ENCODE measurements around the gene C1orf210.

C1orf210 gene

DNA sequence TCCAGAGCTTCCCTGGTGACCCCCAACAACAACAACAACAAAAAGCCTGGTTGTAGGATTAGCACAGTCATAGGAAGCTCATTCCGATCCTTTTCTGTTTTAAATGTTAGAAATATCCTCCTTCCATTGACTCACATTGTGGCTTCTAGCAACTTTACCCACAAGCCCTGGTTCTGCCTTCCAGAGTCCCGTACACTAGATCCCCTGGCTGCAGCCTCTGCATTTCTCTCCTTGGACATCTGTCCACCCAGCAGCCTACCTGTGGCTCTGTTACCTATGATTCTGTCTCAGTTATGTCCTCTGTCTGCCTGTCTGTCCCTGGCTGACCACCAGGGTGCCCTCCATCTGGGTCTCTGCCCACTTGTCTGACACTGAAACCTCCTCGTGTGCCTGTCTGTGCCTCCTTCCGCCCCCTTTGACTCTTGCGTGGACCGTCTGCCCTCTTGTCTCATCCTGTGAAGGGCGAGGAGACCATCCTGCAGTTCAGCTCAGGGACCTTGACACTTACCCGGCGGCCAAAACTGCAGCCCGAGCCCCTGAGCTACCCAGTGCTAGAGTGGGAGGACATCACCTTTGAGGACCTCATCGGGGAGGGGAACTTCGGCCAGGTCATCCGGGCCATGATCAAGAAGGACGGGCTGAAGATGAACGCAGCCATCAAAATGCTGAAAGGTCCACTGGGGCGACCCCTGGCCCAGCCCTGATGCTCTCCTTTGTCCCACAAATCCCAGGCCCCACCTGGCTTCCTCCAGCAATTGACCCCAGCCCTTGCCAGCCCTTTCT is 31.5 kb upstream of the C1orf210 start:
- no peak overlapping the region for H3K4me3 ChIP-seq (ENCODE audit: low read depth, low read length)
- TF ChIP-seq, protein P1, sequence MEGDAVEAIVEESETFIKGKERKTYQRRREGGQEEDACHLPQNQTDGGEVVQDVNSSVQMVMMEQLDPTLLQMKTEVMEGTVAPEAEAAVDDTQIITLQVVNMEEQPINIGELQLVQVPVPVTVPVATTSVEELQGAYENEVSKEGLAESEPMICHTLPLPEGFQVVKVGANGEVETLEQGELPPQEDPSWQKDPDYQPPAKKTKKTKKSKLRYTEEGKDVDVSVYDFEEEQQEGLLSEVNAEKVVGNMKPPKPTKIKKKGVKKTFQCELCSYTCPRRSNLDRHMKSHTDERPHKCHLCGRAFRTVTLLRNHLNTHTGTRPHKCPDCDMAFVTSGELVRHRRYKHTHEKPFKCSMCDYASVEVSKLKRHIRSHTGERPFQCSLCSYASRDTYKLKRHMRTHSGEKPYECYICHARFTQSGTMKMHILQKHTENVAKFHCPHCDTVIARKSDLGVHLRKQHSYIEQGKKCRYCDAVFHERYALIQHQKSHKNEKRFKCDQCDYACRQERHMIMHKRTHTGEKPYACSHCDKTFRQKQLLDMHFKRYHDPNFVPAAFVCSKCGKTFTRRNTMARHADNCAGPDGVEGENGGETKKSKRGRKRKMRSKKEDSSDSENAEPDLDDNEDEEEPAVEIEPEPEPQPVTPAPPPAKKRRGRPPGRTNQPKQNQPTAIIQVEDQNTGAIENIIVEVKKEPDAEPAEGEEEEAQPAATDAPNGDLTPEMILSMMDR (IDR thresholded peaks at IDR 0.05; ENCODE audit: low read depth, low read length) = peak; percentile 18; the same call in 1 of the 2 replicates

DNA sequence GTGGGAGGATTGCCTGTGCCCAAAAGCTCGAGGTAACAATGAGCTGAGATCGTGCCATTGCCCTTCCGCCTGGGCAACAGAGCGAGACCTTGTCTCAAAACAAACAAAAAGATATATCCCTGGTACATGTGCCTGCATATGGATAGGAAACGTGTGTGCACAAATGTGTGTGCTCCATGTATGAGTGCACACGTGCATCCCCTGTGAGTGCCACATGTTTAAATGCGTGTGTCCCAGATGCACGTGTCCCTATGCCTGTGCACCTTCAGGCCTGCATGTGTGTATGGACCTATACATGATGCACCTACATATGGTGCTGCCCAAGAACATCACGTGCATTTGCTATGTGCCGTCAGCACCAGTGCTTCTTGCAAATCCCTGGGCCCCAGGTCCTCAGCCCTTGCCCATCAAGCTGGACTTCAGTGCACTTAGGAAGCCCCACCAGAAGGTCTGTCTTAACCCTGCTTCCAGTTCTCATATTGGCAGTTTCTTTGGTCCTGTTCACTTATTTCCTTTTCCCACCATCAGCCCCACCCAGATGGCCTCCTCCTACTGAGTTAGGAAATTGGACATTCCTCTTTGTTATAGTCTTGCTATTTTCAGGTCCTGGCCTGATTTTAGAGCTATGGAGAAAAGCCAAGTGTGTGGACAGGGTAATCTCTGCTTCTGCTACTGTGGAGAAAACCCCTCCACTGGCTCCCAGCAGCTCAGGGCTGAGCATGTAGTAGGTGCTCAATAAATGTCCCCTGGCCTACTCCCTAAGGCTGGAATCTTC is 30.8 kb upstream of the C1orf210 start:
- TF ChIP-seq, protein P1 (IDR thresholded peaks at IDR 0.05; ENCODE audit: low read depth, low read length) = no peak
- no peak overlapping the region for H3K4me3 ChIP-seq (ENCODE audit: low read depth, low read length)

DNA sequence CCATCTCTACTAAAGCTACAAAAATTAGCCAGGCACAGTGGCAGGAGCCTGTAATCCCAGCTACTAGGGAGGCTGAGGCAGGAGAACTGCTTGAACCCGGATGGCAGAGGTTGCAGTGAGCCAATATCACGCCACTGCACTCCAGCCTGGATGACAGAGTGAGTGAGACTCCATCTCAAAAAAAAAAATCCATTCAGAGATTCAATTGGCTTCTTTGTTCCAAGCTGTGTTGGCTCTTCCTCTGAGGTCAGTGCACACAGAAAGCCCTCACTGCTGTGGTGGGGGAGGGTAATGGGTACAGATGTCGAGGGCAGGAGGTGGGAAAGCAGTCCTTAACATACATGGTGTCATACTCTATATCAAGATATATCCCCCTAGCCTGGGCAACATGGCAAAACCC is 30.1 kb upstream of the C1orf210 start:
- H3K4me3 ChIP-seq (ENCODE audit: low read depth, low read length) = no peak overlapping the region
- TF ChIP-seq, protein P1 (IDR thresholded peaks at IDR 0.05; ENCODE audit: low read depth, low read length) = no peak

DNA sequence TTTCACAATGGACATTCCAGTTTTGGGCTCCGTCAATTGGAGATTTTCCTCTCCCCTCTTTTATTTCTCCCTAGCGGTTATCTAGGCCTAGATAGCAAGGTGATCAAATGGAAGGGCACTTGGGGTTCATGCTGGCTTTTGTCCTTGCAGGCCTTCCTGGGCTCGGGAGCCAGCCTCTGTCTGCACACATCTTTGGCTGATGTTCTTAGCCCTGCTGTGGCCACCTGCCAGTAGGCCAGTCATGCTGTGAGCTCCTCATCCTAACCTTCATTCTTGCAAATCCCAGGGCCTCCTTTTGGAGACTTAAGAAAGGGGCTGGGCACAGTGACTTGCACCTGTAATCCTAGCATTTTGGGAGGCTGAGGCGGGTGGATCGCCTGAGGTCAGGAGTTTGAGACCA is 28.9 kb upstream of the C1orf210 start:
- H3K4me3 ChIP-seq (ENCODE audit: low read depth, low read length) = no peak overlapping the region
- TF ChIP-seq, protein P1 (IDR thresholded peaks at IDR 0.05; ENCODE audit: low read depth, low read length) = no peak

DNA sequence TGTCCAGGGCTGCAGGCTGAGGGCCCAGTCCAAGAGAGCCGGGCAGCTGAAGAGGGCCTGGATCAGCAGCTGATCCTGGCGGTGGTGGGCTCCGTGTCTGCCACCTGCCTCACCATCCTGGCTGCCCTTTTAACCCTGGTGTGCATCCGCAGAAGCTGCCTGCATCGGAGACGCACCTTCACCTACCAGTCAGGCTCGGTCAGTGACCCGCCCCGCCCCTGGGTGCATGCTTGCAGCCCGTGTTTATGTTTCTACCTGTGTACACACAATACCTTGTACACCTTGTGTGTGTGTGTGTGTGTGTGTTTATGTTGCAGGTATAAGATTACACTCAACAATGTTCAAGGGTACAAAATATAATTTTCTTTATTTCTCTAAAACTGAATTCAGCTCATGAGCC is 28.4 kb upstream of the C1orf210 start:
- H3K4me3 ChIP-seq (ENCODE audit: low read depth, low read length) = no peak overlapping the region
- TF ChIP-seq, protein P1 (IDR thresholded peaks at IDR 0.05; ENCODE audit: low read depth, low read length) = no peak

DNA sequence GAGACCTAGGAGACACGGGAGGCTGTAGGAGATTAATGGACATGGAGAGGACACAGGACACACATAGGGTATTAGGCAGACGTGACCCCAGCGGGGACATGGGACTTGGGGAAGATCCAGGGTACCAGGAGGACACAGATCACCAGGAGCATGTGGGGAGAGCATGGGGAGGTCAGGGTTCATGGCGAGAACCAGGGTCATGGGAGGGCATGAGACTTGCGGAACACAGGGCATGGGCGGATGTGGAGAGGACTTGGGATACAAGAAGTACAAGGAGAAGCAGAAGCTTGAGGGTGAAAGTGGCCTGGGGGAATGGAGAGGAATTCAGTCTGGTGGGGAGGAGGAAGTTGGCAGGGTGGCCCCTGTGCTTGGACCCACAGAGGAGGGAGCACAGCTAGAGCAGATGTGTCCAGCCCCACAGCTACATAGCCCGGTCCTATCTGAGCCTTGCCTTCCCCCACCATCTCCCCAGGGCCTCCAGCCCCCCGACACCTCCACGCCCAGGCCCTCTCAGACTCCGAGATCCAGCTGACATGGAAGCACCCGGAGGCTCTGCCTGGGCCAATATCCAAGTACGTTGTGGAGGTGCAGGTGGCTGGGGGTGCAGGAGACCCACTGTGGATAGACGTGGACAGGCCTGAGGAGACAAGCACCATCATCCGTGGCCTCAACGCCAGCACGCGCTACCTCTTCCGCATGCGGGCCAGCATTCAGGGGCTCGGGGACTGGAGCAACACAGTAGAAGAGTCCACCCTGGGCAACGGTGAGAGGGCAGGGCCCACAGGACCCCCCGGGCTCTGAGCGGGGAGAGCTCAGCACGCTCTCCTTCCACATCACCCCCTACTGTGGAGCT is 27.5 kb upstream of the C1orf210 start:
- TF ChIP-seq, protein P1 (IDR thresholded peaks at IDR 0.05; ENCODE audit: low read depth, low read length) = no peak
- no peak overlapping the region for H3K4me3 ChIP-seq (ENCODE audit: low read depth, low read length)
